Endothelial cell of umbilical vein (primary cell): ENCODE results near the gene RIMBP2. TPM values are rescaled to one million over a fixed set of nuclear protein-coding genes. Genes with fewer than 3 reads are reported as not detected.

ENCODE experiments used
- BruUV-seq: library from RNA; stranded (reverse); fragments of 400-500 nt; replicated peaks from 2 replicates; lab custom pipeline; 2021; lab: Mats Ljungman, UMichigan
- CTCF ChIA-PET: fragments of 300-600, 350-600 bp; sonication (Branson Sonifier 250); formaldehyde crosslinking; loops from one replicate; lab custom pipeline; 2021; ENCODE audit warnings: antibody characterized with exemption, inconsistent platforms; lab: Charles Lee
- POLR2A ChIA-PET: fragments of 300-600, 350-600 bp; sonication (Branson Sonifier 250); formaldehyde crosslinking; loops from one replicate; lab custom pipeline; 2021; ENCODE audit warnings: antibody characterized with exemption, inconsistent platforms; lab: Charles Lee
- DNase-seq: peaks from one replicate; pipeline ENCODE4 v3.0.0-alpha.2; 2011; ENCODE audit warnings: low read depth, low spot score
- FAIRE-seq: peaks from 2 replicates; lab custom pipeline; 2011; peaks lifted over from hg19 to GRCh38; lab: Jason Lieb, UNC
- H2AFZ ChIP-seq: 2 replicates; pipeline ENCODE4 v1.6.0; 2012; ENCODE audit warnings: low read depth, low read length, control low read depth, inconsistent platforms
- H3K27ac ChIP-seq: 2 replicates; pipeline ENCODE4 v1.5.1; 2011; ENCODE audit warnings: low read depth, mild to moderate bottlenecking, control low read depth, low read length, moderate library complexity; ENCODE audit not compliant: insufficient read depth
- H3K27me3 ChIP-seq, 2 experiments: 2 replicates each; pipeline versions ENCODE4 v1.6.0 to v1.6.1; 2011; ENCODE audit warnings: low read length in 2 of 2, mixed read lengths in 1 of 2; ENCODE audit not compliant: control insufficient read depth in 2 of 2, insufficient read depth in 2 of 2
- H3K36me3 ChIP-seq, 2 experiments: 2 replicates in 1 of 2; 3 replicates in 1 of 2; pipeline ENCODE4 v1.5.1; 2011; ENCODE audit warnings: low read length in 2 of 2, mild to moderate bottlenecking in 1 of 2, moderate library complexity in 1 of 2; ENCODE audit not compliant: control insufficient read depth in 2 of 2, insufficient read depth in 2 of 2; ENCODE audit errors: extremely low read depth in 1 of 2
- H3K4me1 ChIP-seq: 3 replicates; pipeline ENCODE4 v1.5.1; 2011; ENCODE audit warnings: mild to moderate bottlenecking, low read length; ENCODE audit not compliant: control insufficient read depth, insufficient read depth; ENCODE audit errors: extremely low read depth
- H3K4me2 ChIP-seq: 2 replicates; pipeline ENCODE4 v1.6.1; 2011; ENCODE audit warnings: low read length, control low read depth, mixed read lengths; ENCODE audit not compliant: insufficient read depth
- H3K4me3 ChIP-seq, 3 experiments: fragments of 200-600 bp in 1 of 3; sonication (generic), shearing (Covaris generic) in 1 of 3; replicated peaks in 1 of 3; 2 replicates each; pipeline ENCODE4 v1.5.1; 2011 to 2016; ENCODE audit warnings: control low read depth in 3 of 3, low read length in 3 of 3, mild to moderate bottlenecking in 2 of 3, inconsistent platforms in 1 of 3, low read depth in 1 of 3, moderate library complexity in 1 of 3; ENCODE audit not compliant: insufficient read depth in 1 of 3
- H3K79me2 ChIP-seq: 2 replicates; pipeline ENCODE4 v1.6.0; 2012; ENCODE audit warnings: low read length, inconsistent platforms; ENCODE audit not compliant: control insufficient read depth, insufficient read depth
- H3K9ac ChIP-seq: replicated peaks from 2 replicates; pipeline ENCODE3; 2011; ENCODE audit warnings: low read length, control low read depth; ENCODE audit not compliant: insufficient read depth; ENCODE audit errors: extremely low read depth
- H3K9me1 ChIP-seq: replicated peaks from 3 replicates; pipeline ENCODE4 v1.6.0; 2011; ENCODE audit warnings: mild to moderate bottlenecking, low read length; ENCODE audit not compliant: control insufficient read depth, insufficient read depth; ENCODE audit errors: extremely low read depth
- H3K9me3 ChIP-seq: replicated peaks from 2 replicates; pipeline ENCODE4 v1.5.1; 2012; ENCODE audit warnings: low read length, inconsistent platforms; ENCODE audit not compliant: control insufficient read depth, insufficient read depth
- H4K20me1 ChIP-seq: replicated peaks from 2 replicates; pipeline ENCODE3; 2011; ENCODE audit warnings: mild to moderate bottlenecking, low read length; ENCODE audit not compliant: control insufficient read depth, insufficient read depth; ENCODE audit errors: extremely low read depth
- CTCF ChIP-seq, 2 donors: IDR thresholded peaks; 1 replicate in 1 of 2; 2 replicates in 1 of 2; pipeline ENCODE4 v1.5.1; 2011; ENCODE audit warnings: low read length in 2 of 2, mild to moderate bottlenecking in 2 of 2, moderate library complexity in 2 of 2, control low read depth in 1 of 2, inconsistent platforms in 1 of 2, low read depth in 1 of 2; ENCODE audit not compliant: insufficient read depth in 1 of 2; ENCODE audit errors: extremely low read depth in 1 of 2
- EZH2 ChIP-seq: IDR thresholded peaks from 2 replicates; pipeline ENCODE4 v1.6.1; 2012; ENCODE audit warnings: borderline replicate concordance, low read depth, mild to moderate bottlenecking, moderate library complexity, low read length, inconsistent platforms; ENCODE audit not compliant: severe bottlenecking
- FOS ChIP-seq: IDR thresholded peaks from 2 replicates; pipeline ENCODE4 v1.6.1; 2011; ENCODE audit warnings: mild to moderate bottlenecking, low read length, moderate library complexity, borderline replicate concordance; ENCODE audit not compliant: insufficient read depth
- GATA2 ChIP-seq: IDR thresholded peaks from 2 replicates; pipeline ENCODE4 v1.7.0; 2011; ENCODE audit warnings: low read depth, mild to moderate bottlenecking, moderate library complexity, mixed read lengths, low read length; ENCODE audit not compliant: insufficient read length, insufficient read depth
- JUN ChIP-seq: IDR thresholded peaks from 2 replicates; pipeline ENCODE4 v1.6.1; 2011; ENCODE audit warnings: borderline replicate concordance, low read depth; ENCODE audit not compliant: insufficient read length, insufficient read depth
- MAX ChIP-seq: IDR thresholded peaks from 2 replicates; pipeline ENCODE4 v1.6.1; 2011; ENCODE audit not compliant: insufficient read depth, insufficient read length
- MYC ChIP-seq: IDR thresholded peaks from one replicate; pipeline ENCODE4 v1.6.1; 2011; ENCODE audit warnings: mild to moderate bottlenecking, low read depth, low read length
- POLR2A ChIP-seq: IDR thresholded peaks from 2 replicates; pipeline ENCODE4 v1.6.1; 2012; ENCODE audit warnings: low read depth, mild to moderate bottlenecking, control low read depth, low read length
- POLR2AphosphoS5 ChIP-seq: IDR thresholded peaks from 2 replicates; pipeline ENCODE4 v1.6.1; 2012; ENCODE audit warnings: low read depth, mild to moderate bottlenecking, control low read depth, low read length, moderate library complexity; ENCODE audit not compliant: insufficient read depth
- dilution Hi-C: fragments of 300-500 bp; cut with MboI; formaldehyde crosslinking; loops from one replicate; pipeline ENCODE4 v1.15.0; 2019; ENCODE audit warnings: low sequenced_read_pairs; ENCODE audit not compliant: extremely low pct_ligation_motif_present
- intact Hi-C: fragments of 100-400 bp; cut with micrococcal nuclease; formaldehyde crosslinking; loops from one replicate; pipeline ENCODE4 v1.10.0; 2022
- polyA plus RNA-seq, 4 experiments: library from polyadenylated mRNA; depleted of rRNA in 3 of 4; stranded (reverse) in 3 of 4; unstranded in 1 of 4; fragments of >200 nt; gene quantifications; 2 replicates each; pipeline versions ENCODE4 v1.2.1 to v1.2.3, GENCODE V29; 2011 to 2012; ENCODE audit warnings: missing spikeins in 1 of 4
- total RNA-seq: library from RNA; stranded (reverse); gene quantifications from 2 replicates; pipeline ENCODE4 v1.2.3, GENCODE V29; 2021

The RIMBP2 gene
- total and polyA plus RNA-seq, 2 donors (not counting 3 experiments of a cell fraction or from before 2014, with no cell fraction given), result 0.04 TPM; not detected in 1

GRCh38 chr12:130427381-130427887 lies 288.7 kb downstream of the RIMBP2 start:
- Histone ChIP-seq H3K27ac (no peak overlapping the region), H3K9me1 (no peaks in the 10 kb centered on the region), H3K36me3 (no peaks in the 10 kb centered on the region), H2AFZ (no peak overlapping the region), H3K9me3 (peaks cover 8% of the 10 kb centered on the region), H4K20me1 (no peaks in the 10 kb centered on the region), H3K27me3 (no peaks in the 10 kb centered on the region), H3K4me1 (no peaks in the 10 kb centered on the region), H3K79me2 (no peaks in the 10 kb centered on the region), H3K4me2 (no peak overlapping the region), H3K9ac (no peak overlapping the region), H3K4me3 (no peak overlapping the region)
- BruUV-seq, result no TSS peak
- DNase-seq (no peak), FAIRE-seq (no peak)
- TF ChIP-seq EZH2 (no peak), MAX (no peak)
- CTCF ChIA-PET, result no interaction called here
- intact Hi-C loops (no loop called here), dilution Hi-C loops (no loop called here)
- POLR2A ChIA-PET, result no interaction called here

GRCh38 chr12:130425698-130426245 lies 290.3 kb downstream of the RIMBP2 start:
- H3K4me3 ChIP-seq, result no peak overlapping the region
- FAIRE-seq (no peak), DNase-seq (no peak)
- H3K27ac ChIP-seq, result no peak overlapping the region
- intact Hi-C loops (no loop called here), dilution Hi-C loops (no loop called here)
- no peak overlapping the region for H2AFZ ChIP-seq
- no peaks in the 10 kb centered on the region for H3K36me3 ChIP-seq
- H3K79me2 ChIP-seq, result no peaks in the 10 kb centered on the region
- TF ChIP-seq FOS (no peak), MAX (no peak), EZH2 (no peak), POLR2A (no peak), JUN (no peak), CTCF (IDR thresholded peaks at IDR 0.05; ENCODE audit: extremely low read depth in 1 of 2, insufficient read depth in 1 of 2, low read depth in 1 of 2, low read length in 2 of 2) (no peak), POLR2AphosphoS5 (no peak), GATA2 (no peak), MYC (no peak)
- ChIA-PET POLR2A (no interaction called here), CTCF (no interaction called here)
- peaks cover 11% of the 10 kb centered on the region for H3K9me3 ChIP-seq
- H3K4me2 ChIP-seq, result no peak overlapping the region
- BruUV-seq, result no TSS peak
- H3K27me3 ChIP-seq, result no peaks in the 10 kb centered on the region
- no peaks in the 10 kb centered on the region for H3K4me1 ChIP-seq
- no peaks in the 10 kb centered on the region for H3K9me1 ChIP-seq
- no peak overlapping the region for H3K9ac ChIP-seq
- no peaks in the 10 kb centered on the region for H4K20me1 ChIP-seq
